Endothelial cell of umbilical vein (primary cell): ENCODE data around the gene CTTNBP2. TPM values are rescaled to one million over a fixed set of nuclear protein-coding genes. Genes with fewer than 3 reads are reported as not detected.

Experiments
- BruUV-seq: library from RNA; stranded (reverse); fragments of 400-500 nt; replicated peaks from 2 replicates; lab custom pipeline; 2021; lab: Mats Ljungman, UMichigan
- CTCF ChIA-PET: fragments of 300-600, 350-600 bp; sonication (Branson Sonifier 250); formaldehyde crosslinking; loops from one replicate; lab custom pipeline; 2021; ENCODE audit warnings: antibody characterized with exemption, inconsistent platforms; lab: Charles Lee
- POLR2A ChIA-PET: fragments of 300-600, 350-600 bp; sonication (Branson Sonifier 250); formaldehyde crosslinking; loops from one replicate; lab custom pipeline; 2021; ENCODE audit warnings: antibody characterized with exemption, inconsistent platforms; lab: Charles Lee
- DNase-seq: peaks from one replicate; pipeline ENCODE4 v3.0.0-alpha.2; 2011; ENCODE audit warnings: low read depth, low spot score
- FAIRE-seq: peaks from 2 replicates; lab custom pipeline; 2011; peaks lifted over from hg19 to GRCh38; lab: Jason Lieb, UNC
- H2AFZ ChIP-seq: 2 replicates; pipeline ENCODE4 v1.6.0; 2012; ENCODE audit warnings: low read depth, low read length, control low read depth, inconsistent platforms
- H3K27ac ChIP-seq: 2 replicates; pipeline ENCODE4 v1.5.1; 2011; ENCODE audit warnings: low read depth, mild to moderate bottlenecking, control low read depth, low read length, moderate library complexity; ENCODE audit not compliant: insufficient read depth
- H3K27me3 ChIP-seq, 2 experiments: 2 replicates each; pipeline versions ENCODE4 v1.6.0 to v1.6.1; 2011; ENCODE audit warnings: low read length in 2 of 2, mixed read lengths in 1 of 2; ENCODE audit not compliant: control insufficient read depth in 2 of 2, insufficient read depth in 2 of 2
- H3K36me3 ChIP-seq, 2 experiments: 2 replicates in 1 of 2; 3 replicates in 1 of 2; pipeline ENCODE4 v1.5.1; 2011; ENCODE audit warnings: low read length in 2 of 2, mild to moderate bottlenecking in 1 of 2, moderate library complexity in 1 of 2; ENCODE audit not compliant: control insufficient read depth in 2 of 2, insufficient read depth in 2 of 2; ENCODE audit errors: extremely low read depth in 1 of 2
- H3K4me1 ChIP-seq: 3 replicates; pipeline ENCODE4 v1.5.1; 2011; ENCODE audit warnings: mild to moderate bottlenecking, low read length; ENCODE audit not compliant: control insufficient read depth, insufficient read depth; ENCODE audit errors: extremely low read depth
- H3K4me2 ChIP-seq: 2 replicates; pipeline ENCODE4 v1.6.1; 2011; ENCODE audit warnings: low read length, control low read depth, mixed read lengths; ENCODE audit not compliant: insufficient read depth
- H3K4me3 ChIP-seq, 3 experiments: fragments of 200-600 bp in 1 of 3; sonication (generic), shearing (Covaris generic) in 1 of 3; replicated peaks in 1 of 3; 2 replicates each; pipeline ENCODE4 v1.5.1; 2011 to 2016; ENCODE audit warnings: control low read depth in 3 of 3, low read length in 3 of 3, mild to moderate bottlenecking in 2 of 3, inconsistent platforms in 1 of 3, low read depth in 1 of 3, moderate library complexity in 1 of 3; ENCODE audit not compliant: insufficient read depth in 1 of 3
- H3K79me2 ChIP-seq: 2 replicates; pipeline ENCODE4 v1.6.0; 2012; ENCODE audit warnings: low read length, inconsistent platforms; ENCODE audit not compliant: control insufficient read depth, insufficient read depth
- H3K9ac ChIP-seq: replicated peaks from 2 replicates; pipeline ENCODE3; 2011; ENCODE audit warnings: low read length, control low read depth; ENCODE audit not compliant: insufficient read depth; ENCODE audit errors: extremely low read depth
- H3K9me1 ChIP-seq: replicated peaks from 3 replicates; pipeline ENCODE4 v1.6.0; 2011; ENCODE audit warnings: mild to moderate bottlenecking, low read length; ENCODE audit not compliant: control insufficient read depth, insufficient read depth; ENCODE audit errors: extremely low read depth
- H3K9me3 ChIP-seq: replicated peaks from 2 replicates; pipeline ENCODE4 v1.5.1; 2012; ENCODE audit warnings: low read length, inconsistent platforms; ENCODE audit not compliant: control insufficient read depth, insufficient read depth
- H4K20me1 ChIP-seq: replicated peaks from 2 replicates; pipeline ENCODE3; 2011; ENCODE audit warnings: mild to moderate bottlenecking, low read length; ENCODE audit not compliant: control insufficient read depth, insufficient read depth; ENCODE audit errors: extremely low read depth
- EZH2 ChIP-seq: IDR thresholded peaks from 2 replicates; pipeline ENCODE4 v1.6.1; 2012; ENCODE audit warnings: borderline replicate concordance, low read depth, mild to moderate bottlenecking, moderate library complexity, low read length, inconsistent platforms; ENCODE audit not compliant: severe bottlenecking
- FOS ChIP-seq: IDR thresholded peaks from 2 replicates; pipeline ENCODE4 v1.6.1; 2011; ENCODE audit warnings: mild to moderate bottlenecking, low read length, moderate library complexity, borderline replicate concordance; ENCODE audit not compliant: insufficient read depth
- GATA2 ChIP-seq: IDR thresholded peaks from 2 replicates; pipeline ENCODE4 v1.7.0; 2011; ENCODE audit warnings: low read depth, mild to moderate bottlenecking, moderate library complexity, mixed read lengths, low read length; ENCODE audit not compliant: insufficient read length, insufficient read depth
- JUN ChIP-seq: IDR thresholded peaks from 2 replicates; pipeline ENCODE4 v1.6.1; 2011; ENCODE audit warnings: borderline replicate concordance, low read depth; ENCODE audit not compliant: insufficient read length, insufficient read depth
- MAX ChIP-seq: IDR thresholded peaks from 2 replicates; pipeline ENCODE4 v1.6.1; 2011; ENCODE audit not compliant: insufficient read depth, insufficient read length
- MYC ChIP-seq: IDR thresholded peaks from one replicate; pipeline ENCODE4 v1.6.1; 2011; ENCODE audit warnings: mild to moderate bottlenecking, low read depth, low read length
- POLR2A ChIP-seq: IDR thresholded peaks from 2 replicates; pipeline ENCODE4 v1.6.1; 2012; ENCODE audit warnings: low read depth, mild to moderate bottlenecking, control low read depth, low read length
- POLR2AphosphoS5 ChIP-seq: IDR thresholded peaks from 2 replicates; pipeline ENCODE4 v1.6.1; 2012; ENCODE audit warnings: low read depth, mild to moderate bottlenecking, control low read depth, low read length, moderate library complexity; ENCODE audit not compliant: insufficient read depth
- dilution Hi-C: fragments of 300-500 bp; cut with MboI; formaldehyde crosslinking; loops from one replicate; pipeline ENCODE4 v1.15.0; 2019; ENCODE audit warnings: low sequenced_read_pairs; ENCODE audit not compliant: extremely low pct_ligation_motif_present
- intact Hi-C: fragments of 100-400 bp; cut with micrococcal nuclease; formaldehyde crosslinking; loops from one replicate; pipeline ENCODE4 v1.10.0; 2022
- polyA plus RNA-seq, 4 experiments: library from polyadenylated mRNA; depleted of rRNA in 3 of 4; stranded (reverse) in 3 of 4; unstranded in 1 of 4; fragments of >200 nt; gene quantifications; 2 replicates each; pipeline versions ENCODE4 v1.2.1 to v1.2.3, GENCODE V29; 2011 to 2012; ENCODE audit warnings: missing spikeins in 1 of 4
- total RNA-seq: library from RNA; stranded (reverse); gene quantifications from 2 replicates; pipeline ENCODE4 v1.2.3, GENCODE V29; 2021
- TF ChIP-seq, protein P1 (sequence below), 2 donors: IDR thresholded peaks; 1 replicate in 1 of 2; 2 replicates in 1 of 2; pipeline ENCODE4 v1.5.1; 2011; ENCODE audit warnings: low read length in 2 of 2, mild to moderate bottlenecking in 2 of 2, moderate library complexity in 2 of 2, control low read depth in 1 of 2, inconsistent platforms in 1 of 2, low read depth in 1 of 2; ENCODE audit not compliant: insufficient read depth in 1 of 2; ENCODE audit errors: extremely low read depth in 1 of 2

CTTNBP2 gene
- total and polyA plus RNA-seq, 2 donors (not counting 3 experiments of a cell fraction or from before 2014, with no cell fraction given) = 0.08 to 0.35 TPM

DNA sequence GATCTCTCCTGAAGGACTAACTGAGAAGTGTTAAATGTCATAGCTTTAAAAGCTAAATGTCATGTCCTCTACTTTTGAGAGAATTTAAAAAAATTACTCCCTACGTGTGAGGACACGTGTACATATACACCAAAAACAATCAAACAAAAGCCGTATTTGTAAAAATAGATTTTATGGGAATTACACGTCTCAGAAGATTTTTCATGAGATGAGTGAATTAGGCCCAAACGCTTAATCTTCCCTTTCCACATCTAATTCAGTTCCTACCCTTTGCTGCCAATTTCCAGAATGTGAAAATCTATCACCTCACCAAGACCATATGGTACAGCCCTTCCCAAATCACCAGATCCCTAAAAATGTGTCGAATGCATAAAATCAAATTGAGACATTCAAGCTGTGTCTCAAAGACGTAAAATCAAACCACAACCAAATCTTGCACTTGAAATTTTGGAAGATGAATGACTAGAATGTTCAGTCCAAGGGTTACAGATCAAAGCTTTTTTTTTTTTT is 1.0 kb upstream of the CTTNBP2 start:
- intact Hi-C loops = no loop called here
- Histone ChIP-seq H3K9ac (no peak overlapping the region), H3K4me3 (peak overlapping the region in 1 of 3 experiments; percentile 42), H3K36me3 (no peaks in the 10 kb centered on the region), H3K27ac (no peak overlapping the region), H4K20me1 (no peaks in the 10 kb centered on the region), H2AFZ (no peak overlapping the region), H3K9me3 (no peaks in the 10 kb centered on the region), H3K79me2 (no peaks in the 10 kb centered on the region), H3K4me1 (peaks cover 12% of the 10 kb centered on the region), H3K4me2 (peak overlapping the region; percentile 74), H3K9me1 (no peaks in the 10 kb centered on the region), H3K27me3 (peaks cover 35 to 37% of the 10 kb centered on the region in 2 experiments)
- no peak for TF ChIP-seq POLR2AphosphoS5
- no peak for TF ChIP-seq FOS
- no peak for TF ChIP-seq JUN
- TF ChIP-seq, protein P1, sequence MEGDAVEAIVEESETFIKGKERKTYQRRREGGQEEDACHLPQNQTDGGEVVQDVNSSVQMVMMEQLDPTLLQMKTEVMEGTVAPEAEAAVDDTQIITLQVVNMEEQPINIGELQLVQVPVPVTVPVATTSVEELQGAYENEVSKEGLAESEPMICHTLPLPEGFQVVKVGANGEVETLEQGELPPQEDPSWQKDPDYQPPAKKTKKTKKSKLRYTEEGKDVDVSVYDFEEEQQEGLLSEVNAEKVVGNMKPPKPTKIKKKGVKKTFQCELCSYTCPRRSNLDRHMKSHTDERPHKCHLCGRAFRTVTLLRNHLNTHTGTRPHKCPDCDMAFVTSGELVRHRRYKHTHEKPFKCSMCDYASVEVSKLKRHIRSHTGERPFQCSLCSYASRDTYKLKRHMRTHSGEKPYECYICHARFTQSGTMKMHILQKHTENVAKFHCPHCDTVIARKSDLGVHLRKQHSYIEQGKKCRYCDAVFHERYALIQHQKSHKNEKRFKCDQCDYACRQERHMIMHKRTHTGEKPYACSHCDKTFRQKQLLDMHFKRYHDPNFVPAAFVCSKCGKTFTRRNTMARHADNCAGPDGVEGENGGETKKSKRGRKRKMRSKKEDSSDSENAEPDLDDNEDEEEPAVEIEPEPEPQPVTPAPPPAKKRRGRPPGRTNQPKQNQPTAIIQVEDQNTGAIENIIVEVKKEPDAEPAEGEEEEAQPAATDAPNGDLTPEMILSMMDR (IDR thresholded peaks at IDR 0.05; ENCODE audit: extremely low read depth in 1 of 2, insufficient read depth in 1 of 2, low read depth in 1 of 2, low read length in 2 of 2) = no peak
- no peak for TF ChIP-seq MAX
- no peak for TF ChIP-seq GATA2
- TF ChIP-seq POLR2A = no peak
- TF ChIP-seq EZH2 = no peak
- no peak for TF ChIP-seq MYC
- dilution Hi-C loops = no loop called here
- ChIA-PET CTCF (interaction anchor here (1.4 to 2.6 kb wide), 3 partner anchors 119 to 129 kb away, joined by 3 to 16 read pairs (median 4); no protein-coding TSS in a partner anchor), POLR2A (no interaction called here)
- FAIRE-seq (no peak), DNase-seq (no peak)
- BruUV-seq = no TSS peak
